HEK293T (cell line): ENCODE data around the gene MYO6.

Experiments used
- CTCF ChIA-PET: fragments of 350-600 bp; formaldehyde crosslinking; extraction: SDS; loops from one replicate; lab custom pipeline; 2021; ENCODE audit warnings: antibody characterized with exemption, inconsistent platforms; lab: Yijun Ruan, JAX
- POLR2A ChIA-PET: fragments of 350-600 bp; formaldehyde crosslinking; extraction: SDS; loops from one replicate; lab custom pipeline; 2020; ENCODE audit warnings: antibody characterized with exemption, inconsistent platforms; lab: Yijun Ruan, JAX
- DNase-seq: peaks from one replicate; pipeline ENCODE4 v3.0.0; 2012; ENCODE audit warnings: mixed read lengths; ENCODE audit errors: extremely low spot score
- ARNT ChIP-seq: fragments of 450-650 bp; IDR thresholded peaks from 2 replicates; pipeline ENCODE4 v1.6.1; 2017; ENCODE audit warnings: mild to moderate bottlenecking
- BHLHE40 ChIP-seq: fragments of 450-650 bp; IDR thresholded peaks from 2 replicates; pipeline ENCODE4 v1.6.1; 2016; ENCODE audit warnings: mild to moderate bottlenecking, moderate library complexity, borderline replicate concordance
- CTBP1 ChIP-seq: fragments of 450-650 bp; IDR thresholded peaks from 2 replicates; pipeline ENCODE4 v1.6.1; 2016; ENCODE audit warnings: borderline replicate concordance
- ELF4 ChIP-seq: fragments of 450-650 bp; IDR thresholded peaks from 2 replicates; pipeline ENCODE4 v1.6.1; 2017; ENCODE audit warnings: antibody characterized with exemption
- FOXA1 ChIP-seq: fragments of 450-650 bp; IDR thresholded peaks from 2 replicates; pipeline ENCODE4 v1.6.1; 2016; ENCODE audit warnings: mild to moderate bottlenecking
- FOXK2 ChIP-seq: fragments of 450-650 bp; IDR thresholded peaks from 2 replicates; pipeline ENCODE4 v1.6.1; 2016; ENCODE audit warnings: mild to moderate bottlenecking
- FOXM1 ChIP-seq: fragments of 450-650 bp; IDR thresholded peaks from 2 replicates; pipeline ENCODE4 v1.6.1; 2017; ENCODE audit warnings: mild to moderate bottlenecking, borderline replicate concordance
- HDGF ChIP-seq: fragments of 450-650 bp; IDR thresholded peaks from 2 replicates; pipeline ENCODE4 v1.6.1; 2017; ENCODE audit warnings: antibody characterized with exemption, borderline replicate concordance
- L3MBTL2 ChIP-seq: fragments of 450-650 bp; conservative IDR thresholded peaks from 2 replicates; pipeline ENCODE4 v1.6.1; 2016; ENCODE audit warnings: mild to moderate bottlenecking
- LEF1 ChIP-seq: fragments of 450-650 bp; IDR thresholded peaks from 2 replicates; pipeline ENCODE4 v1.6.1; 2017; ENCODE audit warnings: mild to moderate bottlenecking, borderline replicate concordance
- NFRKB ChIP-seq: fragments of 450-650 bp; IDR thresholded peaks from 2 replicates; pipeline ENCODE4 v1.6.1; 2016; ENCODE audit warnings: mild to moderate bottlenecking, moderate library complexity
- PKNOX1 ChIP-seq: fragments of 450-650 bp; IDR thresholded peaks from 2 replicates; pipeline ENCODE4 v1.6.1; 2016
- SP1 ChIP-seq: fragments of 450-650 bp; IDR thresholded peaks from 2 replicates; pipeline ENCODE4 v1.6.1; 2017
- SUZ12 ChIP-seq: fragments of 450-650 bp; IDR thresholded peaks from 2 replicates; pipeline ENCODE4 v1.6.1; 2016; ENCODE audit warnings: mild to moderate bottlenecking
- TARDBP ChIP-seq: fragments of 450-650 bp; IDR thresholded peaks from 2 replicates; pipeline ENCODE4 v1.6.1; 2016
- ZNF384 ChIP-seq: fragments of 450-650 bp; IDR thresholded peaks from 2 replicates; pipeline ENCODE4 v1.6.1; 2016

Gene MYO6

GRCh38 chr6:75849329-75850025 is 100.4 kb downstream of the MYO6 start:
- POLR2A ChIA-PET, result no interaction called here
- CTCF ChIA-PET, result interaction anchor here (1.3 kb wide), 1 partner anchor 44 kb away, joined by 4 read pairs; no protein-coding TSS in a partner anchor
- no peak for DNase-seq

GRCh38 chr6:75850026-75850833 is 101.2 kb downstream of the MYO6 start:
- POLR2A ChIA-PET, result no interaction called here
- no peak for DNase-seq
- CTCF ChIA-PET, result interaction anchor here (0.6 kb wide), 1 partner anchor 253 kb away, joined by 5 read pairs; no protein-coding TSS in a partner anchor
- TF ChIP-seq LEF1 (no peak), BHLHE40 (no peak), FOXM1 (no peak), TARDBP (no peak), ELF4 (no peak), PKNOX1 (no peak), FOXK2 (no peak), ARNT (no peak), CTBP1 (no peak), NFRKB (no peak), HDGF (no peak), L3MBTL2 (no peak), FOXA1 (no peak), ZNF384 (no peak), SP1 (no peak)

More at GRCh38 chr6:75849329-75850025, 100.4 kb downstream of the MYO6 start:
- TF ChIP-seq ELF4 (no peak), LEF1 (no peak), ZNF384 (no peak), L3MBTL2 (no peak), FOXM1 (no peak), SP1 (no peak), SUZ12 (no peak), CTBP1 (no peak), BHLHE40 (no peak), ARNT (no peak), PKNOX1 (no peak), FOXA1 (no peak), FOXK2 (no peak), NFRKB (no peak), HDGF (no peak)

- no peak for TF ChIP-seq ZNF384
- no peak for TF ChIP-seq FOXM1
- ChIA-PET CTCF (no interaction called here), POLR2A (no interaction called here)
- DNase-seq, result no peak
Measured at GRCh38 chr6:75852721-75853120, 103.7 kb downstream of the MYO6 start.

- TF ChIP-seq FOXA1, result no peak
- TF ChIP-seq ZNF384, result no peak
- TF ChIP-seq ARNT, result no peak
- TF ChIP-seq HDGF, result no peak
- TF ChIP-seq L3MBTL2, result no peak
- no peak for DNase-seq
- POLR2A ChIA-PET, result no interaction called here
- CTCF ChIA-PET, result interaction anchor here (0.6 kb wide), 2 partner anchors 548 to 1370 kb away, joined by 3 read pairs; no protein-coding TSS in a partner anchor
Measured at GRCh38 chr6:75853806-75854205, 104.8 kb downstream of the MYO6 start.

- POLR2A ChIA-PET, result no interaction called here
- TF ChIP-seq ARNT (no peak), CTBP1 (no peak)
- CTCF ChIA-PET, result interaction anchor here (0.6 to 1.4 kb wide), 3 partner anchors 38 to 298 kb away, joined by 3 to 6 read pairs (median 3); no protein-coding TSS in a partner anchor
- peak; percentile 35 for DNase-seq
Measured at GRCh38 chr6:75855052-75855451, 106.0 kb downstream of the MYO6 start.

- no peak for TF ChIP-seq SUZ12
- no peak for TF ChIP-seq FOXK2
- no peak for TF ChIP-seq L3MBTL2
- no peak for TF ChIP-seq FOXA1
- no peak for TF ChIP-seq BHLHE40
- no peak for TF ChIP-seq PKNOX1
- no peak for TF ChIP-seq CTBP1
- TF ChIP-seq ELF4, result no peak
- no peak for TF ChIP-seq SP1
- no peak for TF ChIP-seq NFRKB
- no peak for TF ChIP-seq LEF1
- TF ChIP-seq TARDBP, result no peak
- no peak for TF ChIP-seq ZNF384
- TF ChIP-seq ARNT, result no peak
- no peak for TF ChIP-seq FOXM1
- no peak for TF ChIP-seq HDGF
- CTCF ChIA-PET, result no interaction called here
- POLR2A ChIA-PET, result no interaction called here
- DNase-seq, result no peak
Measured at GRCh38 chr6:75856902-75857301, 107.9 kb downstream of the MYO6 start.
